ENCODE results near the gene RHOF. TPM values are rescaled to one million over a fixed set of nuclear protein-coding genes. Genes with fewer than 3 reads are reported as not detected.

The RHOF gene
- total and polyA plus RNA-seq, 2 of the 13 experiments (the other 11 are each of a cell fraction or from before 2014, with no cell fraction given), result 14.6 to 32.2 TPM

DNA sequence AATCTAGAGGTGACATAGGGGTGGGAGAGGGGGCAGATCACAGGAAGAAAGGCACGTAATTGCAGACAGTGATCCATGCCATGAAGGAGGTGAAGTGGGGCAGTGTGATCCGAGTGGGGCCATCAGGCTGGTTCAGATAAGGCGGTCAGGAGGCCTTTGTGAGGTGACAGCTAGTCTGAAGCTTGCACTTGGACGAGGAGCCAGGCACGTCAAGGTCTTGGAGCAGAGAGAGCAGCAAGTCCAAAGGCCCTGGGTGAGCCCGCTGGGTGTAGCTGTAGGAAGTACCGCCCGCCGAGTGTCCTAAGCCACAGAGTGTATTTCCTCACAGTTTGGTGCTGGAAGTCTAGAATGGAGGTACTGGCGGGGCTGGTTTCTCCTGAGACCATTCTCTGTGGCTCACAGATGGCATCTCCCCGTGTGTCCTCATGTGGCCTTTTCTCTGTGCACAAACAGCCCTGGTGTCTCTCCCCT lies 23.6 kb downstream of the RHOF start (continued):
- TF ChIP-seq ZNF609 (CRISPR knock-in tag; IDR thresholded peaks at IDR 0.05; ENCODE audit: borderline replicate concordance) (0 out of 2 replicates have a peak, but pooled peaks have one; percentile 20), CBFB (CRISPR knock-in tag; IDR thresholded peaks at IDR 0.05) (no peak), RXRB (CRISPR knock-in tag; IDR thresholded peaks at IDR 0.05; ENCODE audit: borderline replicate concordance) (peak; percentile 42; the same call in 1 of the 2 replicates), MED1 (CRISPR knock-in tag; IDR thresholded peaks at IDR 0.05) (0 out of 2 replicates have a peak, but pooled peaks have one; percentile 21), ZNF567 (CRISPR knock-in tag; IDR thresholded peaks at IDR 0.05; ENCODE audit: borderline replicate concordance) (0 out of 2 replicates have a peak, but pooled peaks have one; percentile 43), ZNF790 (CRISPR knock-in tag; IDR thresholded peaks at IDR 0.05; ENCODE audit: borderline replicate concordance) (0 out of 2 replicates have a peak, but pooled peaks have one; percentile 31), PRMT3 (CRISPR knock-in tag; IDR thresholded peaks at IDR 0.05; ENCODE audit: borderline replicate concordance, low read depth) (0 out of 2 replicates have a peak, but pooled peaks have one; percentile 55), MEIS1 (CRISPR knock-in tag; IDR thresholded peaks at IDR 0.05; ENCODE audit: borderline replicate concordance) (peak; percentile 92; the same call in 1 of the 2 replicates), HDAC1 (CRISPR knock-in tag; IDR thresholded peaks at IDR 0.05) (0 out of 2 replicates have a peak, but pooled peaks have one; percentile 35), THRA (CRISPR knock-in tag; IDR thresholded peaks at IDR 0.05; ENCODE audit: borderline replicate concordance) (0 out of 2 replicates have a peak, but pooled peaks have one; percentile 60), CTCF (CRISPR knock-in tag; IDR thresholded peaks at IDR 0.05) (peak; percentile 38; the same call in 1 of the 2 replicates)
- TF ChIP-seq, protein P1, sequence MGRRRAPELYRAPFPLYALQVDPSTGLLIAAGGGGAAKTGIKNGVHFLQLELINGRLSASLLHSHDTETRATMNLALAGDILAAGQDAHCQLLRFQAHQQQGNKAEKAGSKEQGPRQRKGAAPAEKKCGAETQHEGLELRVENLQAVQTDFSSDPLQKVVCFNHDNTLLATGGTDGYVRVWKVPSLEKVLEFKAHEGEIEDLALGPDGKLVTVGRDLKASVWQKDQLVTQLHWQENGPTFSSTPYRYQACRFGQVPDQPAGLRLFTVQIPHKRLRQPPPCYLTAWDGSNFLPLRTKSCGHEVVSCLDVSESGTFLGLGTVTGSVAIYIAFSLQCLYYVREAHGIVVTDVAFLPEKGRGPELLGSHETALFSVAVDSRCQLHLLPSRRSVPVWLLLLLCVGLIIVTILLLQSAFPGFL (CRISPR knock-in tag; IDR thresholded peaks at IDR 0.05), result no peak
- TF ChIP-seq, protein P2, sequence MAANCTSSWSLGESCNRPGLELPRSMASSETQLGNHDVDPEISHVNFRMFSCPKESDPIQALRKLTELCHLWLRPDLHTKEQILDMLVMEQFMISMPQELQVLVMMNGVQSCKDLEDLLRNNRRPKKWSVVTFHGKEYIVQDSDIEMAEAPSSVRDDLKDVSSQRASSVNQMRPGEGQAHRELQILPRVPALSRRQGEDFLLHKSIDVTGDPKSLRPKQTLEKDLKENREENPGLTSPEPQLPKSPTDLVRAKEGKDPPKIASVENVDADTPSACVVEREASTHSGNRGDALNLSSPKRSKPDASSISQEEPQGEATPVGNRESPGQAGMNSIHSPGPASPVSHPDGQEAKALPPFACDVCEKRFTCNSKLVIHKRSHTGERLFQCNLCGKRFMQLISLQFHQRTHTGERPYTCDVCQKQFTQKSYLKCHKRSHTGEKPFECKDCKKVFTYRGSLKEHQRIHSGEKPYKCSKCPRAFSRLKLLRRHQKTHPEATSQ (CRISPR knock-in tag; IDR thresholded peaks at IDR 0.05; ENCODE audit: borderline replicate concordance), result no peak

Measured in HepG2 (cell line).